ENCODE data around the gene MDM2. TPM values are rescaled to one million over a fixed set of nuclear protein-coding genes. Genes with fewer than 3 reads are reported as not detected.
A peak's percentile ranks its signal among the peaks of the same experiment; 100 is the strongest.

The MDM2 gene
- total RNA-seq, 2 donors from 2014 or later: 36.1 to 95.6 TPM

DNA sequence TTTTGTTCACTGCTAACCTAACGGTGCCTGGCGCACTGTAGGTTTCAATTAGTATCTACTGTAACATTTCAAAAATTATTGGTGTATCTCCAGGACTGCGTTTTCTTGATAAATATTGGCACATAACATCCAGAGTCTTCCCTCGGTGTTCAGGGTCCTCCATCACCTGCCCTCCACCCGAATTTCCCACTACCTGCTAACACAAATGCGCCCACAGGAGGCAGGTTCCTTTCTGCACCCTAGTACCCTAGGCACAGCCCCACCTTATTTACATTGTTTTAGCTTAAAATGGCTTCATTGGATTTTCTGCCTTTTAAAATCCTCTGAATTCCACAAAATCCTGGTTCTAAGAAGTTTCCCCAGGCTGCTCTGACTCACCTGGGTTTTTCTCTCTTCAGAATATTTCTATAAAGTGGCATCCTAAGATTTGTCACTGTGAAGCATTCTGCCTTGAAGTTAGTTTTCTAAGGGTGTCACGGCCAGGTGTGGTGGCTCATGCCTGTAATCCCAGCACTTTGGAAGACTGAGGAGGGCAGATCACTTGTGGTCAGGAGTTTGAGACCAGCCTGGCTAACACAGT lies 86.4 kb downstream of the MDM2 start:
- no peaks in the 10 kb centered on the region for H3K9me3 ChIP-seq
- no peak overlapping the region for H3K4me3 ChIP-seq
- intact Hi-C loops (cut with DNase I): no loop called here
- DNase-seq (ENCODE audit: low spot score): no peak
- H3K36me3 ChIP-seq: no peaks in the 10 kb centered on the region
- H3K27ac ChIP-seq: no peak overlapping the region
- H3K4me1 ChIP-seq (replicated peaks): no peaks in the 10 kb centered on the region
- TF ChIP-seq, protein P1, sequence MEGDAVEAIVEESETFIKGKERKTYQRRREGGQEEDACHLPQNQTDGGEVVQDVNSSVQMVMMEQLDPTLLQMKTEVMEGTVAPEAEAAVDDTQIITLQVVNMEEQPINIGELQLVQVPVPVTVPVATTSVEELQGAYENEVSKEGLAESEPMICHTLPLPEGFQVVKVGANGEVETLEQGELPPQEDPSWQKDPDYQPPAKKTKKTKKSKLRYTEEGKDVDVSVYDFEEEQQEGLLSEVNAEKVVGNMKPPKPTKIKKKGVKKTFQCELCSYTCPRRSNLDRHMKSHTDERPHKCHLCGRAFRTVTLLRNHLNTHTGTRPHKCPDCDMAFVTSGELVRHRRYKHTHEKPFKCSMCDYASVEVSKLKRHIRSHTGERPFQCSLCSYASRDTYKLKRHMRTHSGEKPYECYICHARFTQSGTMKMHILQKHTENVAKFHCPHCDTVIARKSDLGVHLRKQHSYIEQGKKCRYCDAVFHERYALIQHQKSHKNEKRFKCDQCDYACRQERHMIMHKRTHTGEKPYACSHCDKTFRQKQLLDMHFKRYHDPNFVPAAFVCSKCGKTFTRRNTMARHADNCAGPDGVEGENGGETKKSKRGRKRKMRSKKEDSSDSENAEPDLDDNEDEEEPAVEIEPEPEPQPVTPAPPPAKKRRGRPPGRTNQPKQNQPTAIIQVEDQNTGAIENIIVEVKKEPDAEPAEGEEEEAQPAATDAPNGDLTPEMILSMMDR (IDR thresholded peaks at IDR 0.05): no peak
- TF ChIP-seq POLR2AphosphoS5 (IDR thresholded peaks at IDR 0.05): no peak
- no peak for TF ChIP-seq POLR2A (IDR thresholded peaks at IDR 0.05)
- no peaks in the 10 kb centered on the region for H3K27me3 ChIP-seq (replicated peaks; ENCODE audit: insufficient read depth)
- WGBS: 93% methylated on average over 7 of the region's 7 CpGs

DNA sequence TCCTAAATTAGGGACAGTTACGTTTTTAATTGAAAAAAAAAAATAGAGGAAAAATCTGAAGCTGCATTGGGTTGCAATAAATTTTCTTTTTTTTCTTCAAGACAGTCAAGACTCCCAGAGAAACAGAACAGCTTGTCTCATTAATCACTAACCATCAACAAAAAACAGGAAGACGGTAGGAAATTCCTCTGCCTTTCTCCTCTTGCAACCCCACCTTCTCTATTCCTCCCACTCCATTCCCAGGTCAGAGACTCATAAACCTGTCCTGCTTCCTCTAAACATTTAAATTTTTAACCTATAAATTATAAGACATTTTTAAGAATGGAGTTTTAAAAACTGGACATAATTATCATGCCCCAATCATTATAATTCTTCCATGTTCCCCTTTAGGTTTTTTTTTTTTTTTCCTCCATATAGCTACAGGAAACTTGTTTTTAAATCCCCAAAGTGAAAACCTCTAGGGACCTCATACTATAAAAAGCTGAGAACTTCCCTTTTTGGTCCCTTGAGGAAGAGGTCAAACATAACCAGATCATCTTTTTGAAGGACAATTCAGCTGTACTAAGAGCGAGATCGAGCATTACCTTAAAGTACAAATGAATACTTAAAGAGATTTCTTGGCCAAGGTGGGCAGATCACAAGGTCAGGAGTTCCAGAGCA lies 89.0 kb downstream of the MDM2 start:
- WGBS: 72% methylated on average over 4 of the region's 4 CpGs
- no peak for DNase-seq (ENCODE audit: low spot score)
- H3K9me3 ChIP-seq: no peaks in the 10 kb centered on the region

DNA sequence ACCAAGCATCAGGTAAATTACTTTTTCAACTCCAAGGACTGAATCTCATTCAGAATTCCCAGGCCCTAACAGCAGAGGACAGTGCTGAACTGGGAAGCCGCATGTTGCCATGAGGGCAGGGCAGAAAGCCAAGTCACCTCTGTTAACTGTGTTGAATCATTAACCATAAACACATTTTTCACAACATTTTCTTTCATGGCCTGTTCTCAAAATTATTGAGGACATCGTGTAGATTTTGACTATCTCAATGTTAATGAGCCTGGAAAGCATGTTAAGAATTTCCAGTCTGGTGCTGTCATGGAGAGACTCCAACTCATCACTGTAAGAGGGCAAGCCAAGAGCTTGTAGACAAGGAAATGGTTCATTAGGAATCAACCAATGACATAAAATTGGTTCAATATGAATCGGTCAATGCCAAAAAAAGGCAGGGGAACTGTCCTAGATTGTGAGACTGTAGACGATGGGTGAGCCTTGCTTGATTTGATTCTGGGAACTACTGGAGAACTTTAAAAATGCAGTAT lies 91.3 kb downstream of the MDM2 start:
- Histone ChIP-seq H3K27ac (no peak overlapping the region), H3K9me3 (no peaks in the 10 kb centered on the region), H3K4me3 (no peak overlapping the region), H3K4me1 (replicated peaks) (no peaks in the 10 kb centered on the region), H3K36me3 (no peaks in the 10 kb centered on the region), H3K27me3 (replicated peaks; ENCODE audit: insufficient read depth) (no peaks in the 10 kb centered on the region)
- TF ChIP-seq POLR2A (IDR thresholded peaks at IDR 0.05): no peak
- TF ChIP-seq, protein P1 (IDR thresholded peaks at IDR 0.05): peak in 2 of 4 experiments; percentile 10 to 17
- peak; percentile 25 for DNase-seq (ENCODE audit: low spot score)
- WGBS: 33% methylated on average over 4 of the region's 4 CpGs
- intact Hi-C loops (cut with DNase I): no loop called here

More for the DNA sequence above, 89.0 kb downstream of the MDM2 start:
- no peak overlapping the region for H3K27ac ChIP-seq
- H3K36me3 ChIP-seq: no peaks in the 10 kb centered on the region
- H3K27me3 ChIP-seq (replicated peaks; ENCODE audit: insufficient read depth): no peaks in the 10 kb centered on the region
- H3K4me1 ChIP-seq (replicated peaks): no peaks in the 10 kb centered on the region
- H3K4me3 ChIP-seq: no peak overlapping the region
- intact Hi-C loops (cut with DNase I): no loop called here
- TF ChIP-seq, protein P1 (IDR thresholded peaks at IDR 0.05): no peak
- TF ChIP-seq POLR2A (IDR thresholded peaks at IDR 0.05): no peak
- no peak for TF ChIP-seq POLR2AphosphoS5 (IDR thresholded peaks at IDR 0.05)

DNA sequence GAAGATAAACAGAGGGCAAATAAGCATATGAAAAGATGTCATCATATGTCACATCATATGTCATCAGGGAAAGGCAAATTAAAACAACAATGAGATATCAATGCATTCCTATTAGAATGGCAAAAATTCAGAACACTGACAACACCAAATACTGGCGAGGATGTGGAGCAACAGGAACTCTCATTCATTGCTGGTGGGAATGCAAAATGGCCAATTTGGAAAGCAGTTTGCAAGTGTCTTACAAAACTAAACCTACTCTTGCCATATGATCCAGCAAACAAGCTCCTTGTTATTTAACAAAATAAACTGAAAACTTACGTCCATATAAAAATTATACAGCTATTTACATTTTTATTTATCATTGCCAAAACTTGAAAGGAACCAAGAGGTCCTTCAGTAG lies 92.3 kb downstream of the MDM2 start:
- Histone ChIP-seq H3K36me3 (no peaks in the 10 kb centered on the region), H3K4me1 (replicated peaks) (no peaks in the 10 kb centered on the region), H3K27me3 (replicated peaks; ENCODE audit: insufficient read depth) (no peaks in the 10 kb centered on the region), H3K4me3 (no peak overlapping the region), H3K9me3 (no peaks in the 10 kb centered on the region), H3K27ac (no peak overlapping the region)
- DNase-seq (ENCODE audit: low spot score): no peak
- WGBS: 44% methylated on average over 2 of the region's 2 CpGs
- intact Hi-C loops (cut with DNase I): no loop called here
- TF ChIP-seq POLR2A (IDR thresholded peaks at IDR 0.05): no peak

Other genes with a start within 250 kb of the MDM2 start
- gene RAP1B, start 197.3 kb upstream of the MDM2 start, total RNA-seq: 100 to 1,000 TPM; 105 to 145 TPM
- gene NUP107, start 121.2 kb upstream of the MDM2 start, total RNA-seq: 10 to 100 TPM; 27.9 to 37.0 TPM
- gene SLC35E3, start 62.0 kb upstream of the MDM2 start, total RNA-seq: 10 to 100 TPM in 1 of 2 donors, 1 to 10 TPM in 1; 8.9 to 10.3 TPM
- 10 to 100 TPM; 68.4 TPM for gene CPM, start 125.0 kb downstream of the MDM2 start, total RNA-seq